ENCODE results near the gene ZFAND6.
"Not testable (repeated sequence)": the region's sequence is repeated elsewhere in the genome, so short reads cannot be mapped to it uniquely, and the experiment has no call there.

ZFAND6 gene

DNA sequence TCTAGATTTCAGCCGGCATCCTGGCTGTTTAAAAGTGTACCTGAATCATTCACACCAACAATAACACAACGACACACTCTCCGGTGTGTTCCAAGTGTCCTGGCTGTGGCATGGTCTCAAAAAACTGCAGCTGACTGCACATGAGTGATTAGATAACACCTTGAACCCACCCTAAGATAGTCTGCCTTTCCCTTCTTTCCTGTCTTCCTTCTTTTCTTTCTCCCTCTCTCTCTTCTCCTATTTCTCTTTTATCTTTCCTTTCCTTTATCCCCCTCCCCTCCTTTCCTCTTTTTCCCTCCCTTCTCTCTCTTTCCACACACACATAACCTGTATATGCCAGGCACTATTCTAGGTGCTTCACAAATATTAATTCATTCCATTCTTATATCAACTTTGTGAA, 92.1 kb downstream of the ZFAND6 start:
- DNase-seq = no peak

DNA sequence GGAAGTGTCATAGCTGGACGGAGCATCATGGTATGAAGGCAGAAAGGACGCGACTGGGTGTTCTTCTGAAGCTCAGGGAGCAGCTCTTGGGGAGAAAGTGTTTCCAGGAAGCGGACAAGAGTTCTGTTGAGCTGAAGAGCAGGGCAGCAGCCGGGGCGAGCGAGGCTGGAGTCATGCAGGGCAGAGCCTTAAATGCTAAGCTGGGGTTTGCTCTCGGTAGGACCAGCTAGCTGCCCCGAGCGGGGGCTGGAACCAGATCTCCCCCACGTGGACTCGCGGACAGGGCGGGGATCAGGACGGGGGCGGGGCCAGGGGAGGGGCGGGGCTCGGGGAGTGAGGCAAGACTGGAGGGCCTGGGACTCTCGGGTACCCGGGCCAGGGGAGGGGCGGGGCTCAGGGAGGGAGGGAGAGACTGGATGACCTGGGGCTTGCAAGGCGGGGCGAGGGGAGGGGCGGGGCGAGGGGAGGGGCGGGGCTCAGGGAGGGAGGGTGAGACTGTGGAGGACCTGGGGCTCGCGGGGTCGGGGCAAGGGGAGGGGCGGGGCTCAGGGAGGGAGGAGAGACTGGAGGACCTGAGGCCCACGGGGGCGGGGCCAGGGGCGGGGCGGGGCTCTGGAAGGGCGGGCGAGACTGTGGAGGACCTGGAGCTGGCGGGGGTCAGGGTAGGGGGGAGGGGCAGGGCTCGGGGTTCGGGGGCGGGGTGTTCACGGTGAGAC, 92.9 kb downstream of the ZFAND6 start:
- peak; percentile 33 to 92 (median 76) for DNase-seq

DNA sequence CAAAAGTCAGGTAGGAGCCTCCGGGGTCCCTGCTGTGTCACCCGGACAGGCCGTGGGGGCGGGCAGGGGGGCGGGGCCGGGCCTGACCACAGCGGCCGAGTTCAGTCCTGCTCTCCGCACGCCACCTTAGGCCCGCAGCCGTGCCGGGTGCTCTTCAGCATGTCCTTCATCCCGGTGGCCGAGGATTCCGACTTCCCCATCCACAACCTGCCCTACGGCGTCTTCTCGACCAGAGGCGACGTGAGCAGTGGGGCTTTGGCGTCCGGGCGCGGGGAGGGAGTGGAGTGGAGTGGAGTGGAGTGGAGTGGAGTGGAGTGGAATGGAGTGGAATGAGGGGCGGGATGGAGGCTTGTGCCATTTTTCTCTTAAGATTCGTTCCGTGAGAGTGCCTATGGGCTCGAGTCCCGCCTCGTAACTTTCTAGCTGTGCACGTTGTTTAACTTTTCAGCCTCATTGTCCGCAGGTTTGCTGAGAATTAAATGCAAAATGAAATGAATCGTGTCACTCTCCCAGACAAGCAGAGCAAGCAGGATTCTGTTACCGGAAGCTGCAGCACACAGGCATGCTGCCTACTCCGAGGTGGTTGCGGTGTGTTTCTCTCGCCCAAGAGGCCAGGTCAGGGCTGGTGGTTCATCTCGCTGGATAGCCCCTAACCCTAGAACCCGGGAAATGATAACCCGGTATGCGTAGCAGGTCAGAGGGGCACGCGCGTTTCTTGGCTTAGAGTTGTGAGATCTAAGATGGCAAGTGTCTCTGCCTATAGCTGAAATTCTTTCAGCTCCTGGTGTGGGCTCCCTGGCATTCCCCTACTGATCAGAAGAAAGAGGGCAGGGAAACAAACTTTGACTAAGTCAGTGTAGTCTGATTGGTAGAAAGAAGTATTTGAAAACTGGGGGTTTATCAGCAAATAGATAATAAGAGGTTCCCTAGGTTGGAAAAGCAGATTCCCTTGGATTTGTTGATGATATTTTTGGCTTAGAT, 93.7 kb downstream of the ZFAND6 start, which contains the start of gene FAH:
TSS of gene FAH (plus strand) at position 104 of the 981 bp plus-strand sequence. CDS start at position 160, 56 bp downstream.
- peak in 5 of 14 donors; percentile 23 to 84 (median 56) for DNase-seq

DNA sequence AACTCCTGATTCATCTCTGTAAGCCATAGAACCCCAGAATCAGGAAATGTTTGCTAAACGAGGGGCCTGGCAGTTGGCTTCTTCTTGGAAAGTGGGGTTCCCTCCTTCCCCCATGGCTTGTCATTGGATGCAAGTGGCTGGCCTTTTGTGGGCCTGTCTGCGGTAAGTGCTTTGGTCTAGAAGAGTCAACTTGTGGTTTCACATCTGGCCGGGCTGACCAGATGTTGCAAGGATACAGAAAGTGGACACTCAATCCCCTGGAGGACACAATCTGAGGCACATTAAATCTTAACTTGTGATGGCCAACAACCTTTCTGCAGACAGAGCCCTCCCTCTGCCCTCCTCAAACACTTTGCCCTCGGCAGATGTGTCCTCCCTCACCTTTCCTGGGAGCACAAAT, 94.4 kb downstream of the ZFAND6 start:
- no peak for DNase-seq

DNA sequence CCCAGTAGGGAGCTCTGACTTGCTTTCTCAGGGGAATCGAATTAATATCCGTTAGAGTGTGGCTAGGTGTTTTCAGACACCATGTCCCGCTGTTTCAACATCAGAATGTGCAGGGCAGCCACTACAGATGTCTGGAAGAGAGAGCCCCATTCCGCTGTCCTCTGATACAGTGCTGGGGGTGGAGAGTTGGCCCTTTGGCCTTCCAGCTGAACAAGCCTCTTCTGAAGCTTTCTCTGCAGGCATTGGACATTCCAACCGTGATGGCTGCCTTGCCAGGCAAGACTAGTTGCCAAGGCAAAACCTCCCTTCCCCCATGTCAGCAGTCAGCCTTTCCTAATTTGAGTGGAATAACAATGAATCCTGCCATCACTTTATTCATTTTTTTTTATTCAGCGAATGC, 94.9 kb downstream of the ZFAND6 start:
- DNase-seq = peak in 2 of 14 donors; percentile 15 to 26

DNA sequence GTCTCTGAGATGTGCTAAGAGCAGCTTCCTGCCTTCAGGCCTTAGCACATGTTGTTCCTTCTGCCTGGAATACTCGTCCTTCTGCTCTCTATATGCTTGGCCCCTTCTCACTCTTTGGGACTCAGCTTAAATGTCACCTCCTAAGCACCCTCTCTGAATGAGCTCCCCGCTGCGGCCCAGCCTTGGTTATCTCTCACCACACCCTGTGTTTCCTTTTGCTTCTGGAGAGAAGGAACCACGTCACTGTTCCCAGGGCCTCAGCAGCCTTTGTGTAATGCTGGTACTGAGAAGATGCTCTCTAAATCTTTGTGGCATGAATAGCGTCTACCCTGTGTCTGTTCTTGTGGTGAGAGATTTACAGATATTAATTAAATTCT, 95.5 kb downstream of the ZFAND6 start:
- DNase-seq = no peak

DNA sequence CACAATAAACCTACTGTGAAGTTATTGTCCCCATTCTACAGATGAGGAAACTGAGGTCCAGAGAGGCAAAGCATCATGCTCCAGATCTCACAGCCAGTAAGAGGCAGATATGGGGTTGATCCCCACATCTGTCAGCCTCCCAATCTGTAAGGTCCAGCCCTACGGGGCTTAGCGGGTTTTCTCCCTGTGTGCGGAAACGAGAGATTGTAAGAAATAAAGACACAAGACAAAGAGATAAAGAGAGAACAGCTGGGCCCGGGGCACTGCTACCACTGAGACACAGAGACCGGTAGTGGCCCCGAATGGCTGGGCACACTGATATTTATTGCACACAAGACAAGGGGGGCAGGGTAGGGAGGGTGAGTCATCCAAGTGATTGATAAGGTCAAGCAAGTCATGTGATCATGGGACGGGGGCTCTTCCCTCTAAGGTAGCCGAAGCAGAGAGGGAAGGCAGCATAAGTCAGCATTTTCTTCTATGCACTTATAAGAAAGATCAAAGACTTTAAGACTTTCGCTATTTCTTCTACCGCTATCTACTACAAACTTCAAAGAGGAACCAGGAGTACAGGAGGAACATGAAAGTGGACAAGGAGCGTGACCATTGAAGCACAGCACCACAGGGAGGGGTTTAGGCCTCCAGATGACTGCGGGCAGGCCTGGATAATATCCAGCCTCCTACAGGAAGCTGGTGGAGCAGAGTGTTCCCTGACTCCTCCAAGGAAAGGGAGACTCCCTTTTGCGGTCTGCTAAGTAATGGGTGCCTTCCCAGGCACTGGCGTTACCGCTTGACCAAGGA, 96.1 kb downstream of the ZFAND6 start:
- DNase-seq = not testable (repeated sequence)

DNA sequence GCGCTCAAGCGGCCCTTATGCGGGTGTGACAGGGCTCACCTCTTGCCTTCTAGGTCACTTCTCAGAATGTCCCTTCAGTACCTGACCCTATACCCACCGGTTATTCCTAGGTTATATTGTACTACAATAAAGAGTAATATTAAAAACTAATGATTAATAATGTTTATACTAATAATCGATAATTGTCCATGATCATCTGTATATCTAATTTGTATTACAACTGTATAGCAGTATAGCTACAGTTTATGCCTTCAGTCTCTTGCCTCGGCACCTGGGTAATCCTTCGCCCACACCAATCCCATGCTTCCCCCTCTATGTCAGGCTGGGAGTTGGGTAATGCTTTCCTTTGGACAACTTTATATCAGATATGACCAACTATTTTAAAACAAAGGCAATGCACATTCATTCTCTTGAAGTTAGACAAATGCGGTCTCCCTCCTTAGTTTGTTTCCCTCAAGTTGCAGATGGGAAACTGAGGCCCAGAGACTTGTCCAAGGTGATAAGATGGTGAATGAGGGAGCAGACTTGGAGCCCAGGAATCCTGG, 96.8 kb downstream of the ZFAND6 start:
- DNase-seq = no peak

DNA sequence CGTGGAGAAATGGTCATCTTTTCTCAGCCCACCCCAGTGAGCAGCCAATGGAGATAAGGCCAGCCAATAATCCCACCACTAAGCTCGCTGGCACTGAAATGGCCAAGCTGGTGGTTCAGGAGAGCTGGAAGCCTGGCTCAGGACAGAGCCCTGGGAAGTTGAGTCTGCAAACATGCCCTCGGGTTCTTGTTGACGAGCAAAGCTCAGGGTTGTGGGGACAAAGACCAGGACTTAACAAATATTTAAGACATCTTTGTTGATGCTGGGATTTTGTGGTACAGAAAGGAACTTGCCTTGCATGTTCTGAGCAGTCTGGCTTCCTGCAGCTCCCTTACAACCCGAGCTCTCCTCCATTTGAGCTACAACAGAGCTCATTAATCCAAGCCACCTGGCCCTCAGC, 97.7 kb downstream of the ZFAND6 start:
- no peak for DNase-seq

DNA sequence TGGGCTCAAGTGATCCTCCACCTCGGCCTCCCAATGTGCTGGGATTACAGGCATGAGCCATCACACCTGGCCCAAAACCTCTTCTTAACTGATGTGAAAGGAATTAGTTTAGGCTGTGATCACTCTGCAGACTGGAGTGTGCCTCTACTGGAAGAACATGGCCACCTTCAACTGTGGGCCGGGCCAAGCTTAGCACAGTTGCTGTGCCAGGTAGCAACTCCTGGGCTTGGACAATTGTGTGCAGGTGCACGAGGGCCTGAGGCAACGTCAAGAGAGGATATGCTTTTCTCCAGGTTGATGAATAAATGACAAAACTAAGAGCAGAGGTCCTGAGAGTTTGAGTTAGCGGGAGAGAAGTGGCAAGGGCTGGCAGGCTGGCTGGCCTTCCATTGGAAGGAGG, 99.8 kb downstream of the ZFAND6 start:
- no peak for DNase-seq

DNA sequence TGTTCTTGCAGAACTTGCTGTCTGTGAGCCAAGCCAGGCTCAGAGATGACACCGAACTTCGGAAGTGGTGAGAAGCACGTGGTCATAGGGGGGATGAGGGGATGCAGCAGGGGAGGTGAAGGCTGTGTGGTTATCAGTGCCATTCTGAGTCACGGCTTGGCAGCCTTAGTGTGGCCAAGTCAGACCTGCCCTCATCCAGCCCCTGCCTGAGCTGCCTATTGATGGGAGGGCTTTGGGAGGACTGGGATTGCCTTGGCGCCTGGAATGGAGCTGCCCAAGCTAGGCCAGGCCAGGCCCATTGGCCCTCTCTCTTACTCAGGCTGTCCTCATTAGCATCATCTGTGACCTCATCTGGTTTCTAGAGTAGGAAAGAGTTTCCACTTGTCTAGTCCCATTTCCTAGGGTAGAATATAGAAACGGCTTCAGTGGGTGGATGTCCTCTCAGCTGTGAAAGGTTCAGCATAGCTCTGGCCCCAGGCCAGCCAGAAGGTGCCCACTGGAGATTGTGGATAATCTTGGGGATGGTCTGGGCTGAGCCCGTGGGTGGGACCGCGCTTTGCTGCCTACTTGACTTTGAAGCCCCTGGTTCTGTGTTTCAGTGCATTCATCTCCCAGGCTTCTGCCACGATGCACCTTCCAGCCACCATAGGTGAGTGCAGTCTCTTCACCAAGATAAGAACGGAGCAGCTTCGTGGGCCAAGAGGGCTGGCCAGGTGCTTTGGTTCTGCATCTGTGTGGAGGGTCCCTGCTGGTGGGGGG, 100.5 kb downstream of the ZFAND6 start:
- DNase-seq = no peak

DNA sequence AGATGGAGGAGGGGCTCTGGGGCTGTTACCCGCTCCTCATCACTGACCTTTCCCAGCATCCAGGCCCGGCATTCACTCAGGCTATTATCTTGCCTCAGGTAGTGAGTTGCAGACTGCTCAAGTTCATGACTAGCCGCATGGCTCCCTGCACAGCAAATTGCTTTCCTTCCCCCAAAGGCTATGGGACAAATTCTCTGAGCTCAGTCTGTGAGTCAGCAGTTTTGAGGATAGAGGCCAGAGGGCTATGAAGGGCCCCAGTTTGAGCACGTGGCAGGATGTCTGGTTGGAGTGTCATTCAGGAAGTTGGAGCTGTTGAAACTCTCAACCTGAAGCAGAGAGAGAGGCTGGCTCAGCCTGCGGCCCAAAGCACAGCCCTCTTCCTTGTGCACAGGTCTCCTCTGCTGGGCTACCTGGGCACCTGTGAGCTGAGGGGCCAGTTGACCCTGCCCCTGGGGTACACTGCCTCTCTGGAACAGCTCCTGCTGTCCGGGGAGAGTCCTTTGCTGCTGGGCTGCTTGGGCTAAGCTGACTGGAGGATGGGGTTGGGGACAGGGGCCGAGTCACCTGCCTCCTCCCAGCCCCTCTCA, 101.2 kb downstream of the ZFAND6 start:
- DNase-seq = peak in 8 of 14 donors; percentile 14 to 65 (median 28)

DNA sequence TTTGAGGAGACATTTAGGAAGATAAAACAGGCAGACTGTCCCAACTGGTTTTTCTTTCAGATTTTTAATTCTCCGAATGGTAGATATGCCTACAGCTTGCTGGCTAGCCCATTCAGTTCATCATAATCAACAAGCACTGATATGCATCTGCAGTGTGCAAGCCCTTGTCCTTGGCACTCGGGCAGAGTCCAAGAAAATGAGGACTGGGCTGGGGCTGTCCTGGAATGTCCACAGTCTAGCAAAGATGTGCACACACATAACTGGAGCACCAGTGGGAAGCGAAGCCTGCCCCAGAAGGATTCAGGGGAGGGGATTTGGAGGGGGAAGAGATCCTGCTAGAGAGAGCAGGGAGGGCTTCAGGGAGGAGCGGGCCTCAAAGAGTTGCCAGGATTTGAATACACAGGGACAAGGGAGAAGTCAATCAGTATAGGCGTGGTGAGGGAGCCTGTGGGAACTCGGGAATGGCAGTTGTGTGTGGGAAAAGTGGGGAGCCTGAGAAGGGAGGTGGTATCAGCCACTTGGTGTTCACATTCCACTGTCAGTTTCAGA, 102.1 kb downstream of the ZFAND6 start:
- no peak for DNase-seq

DNA sequence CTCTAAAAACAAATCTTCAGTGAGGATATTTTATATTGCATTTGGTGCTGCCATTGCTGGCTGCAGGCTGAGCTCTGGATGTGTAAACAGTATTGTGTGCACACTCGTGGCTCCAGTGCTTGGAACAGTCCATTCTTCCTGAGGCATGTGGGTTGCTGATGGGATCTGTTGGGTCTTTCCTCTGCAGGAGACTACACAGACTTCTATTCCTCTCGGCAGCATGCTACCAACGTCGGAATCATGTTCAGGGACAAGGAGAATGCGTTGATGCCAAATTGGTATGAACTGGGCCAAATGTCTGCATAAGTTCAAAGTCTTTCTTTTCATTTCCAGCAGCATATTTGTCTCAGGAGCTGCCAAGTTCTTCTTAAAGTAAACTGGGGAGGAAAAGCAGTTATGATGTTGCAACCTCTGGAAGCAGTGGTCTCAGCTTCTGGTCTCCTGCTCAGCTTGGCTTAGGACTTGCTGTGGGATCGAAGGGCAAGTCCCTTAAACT, 102.6 kb downstream of the ZFAND6 start:
- DNase-seq = no peak

DNA sequence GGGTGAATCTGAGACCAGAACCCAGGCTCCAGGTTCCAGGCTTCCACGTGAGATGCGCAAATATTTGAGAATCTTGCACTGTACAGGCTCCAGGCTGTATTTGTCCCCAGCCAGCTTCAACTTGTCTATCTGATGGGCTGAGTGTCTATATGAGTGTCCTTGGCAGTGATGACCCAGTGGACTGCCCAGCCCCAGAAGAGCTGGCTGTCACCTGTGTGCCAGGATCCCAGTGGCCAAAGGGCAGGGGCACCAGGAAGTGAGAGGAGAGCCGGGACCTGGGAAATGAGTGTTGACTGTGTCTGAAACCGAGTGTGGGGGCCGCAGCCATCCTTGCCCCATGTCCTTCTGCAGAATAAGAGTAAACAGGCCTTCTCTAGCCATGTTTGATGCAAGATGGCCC, 103.7 kb downstream of the ZFAND6 start:
- DNase-seq = no peak

DNA sequence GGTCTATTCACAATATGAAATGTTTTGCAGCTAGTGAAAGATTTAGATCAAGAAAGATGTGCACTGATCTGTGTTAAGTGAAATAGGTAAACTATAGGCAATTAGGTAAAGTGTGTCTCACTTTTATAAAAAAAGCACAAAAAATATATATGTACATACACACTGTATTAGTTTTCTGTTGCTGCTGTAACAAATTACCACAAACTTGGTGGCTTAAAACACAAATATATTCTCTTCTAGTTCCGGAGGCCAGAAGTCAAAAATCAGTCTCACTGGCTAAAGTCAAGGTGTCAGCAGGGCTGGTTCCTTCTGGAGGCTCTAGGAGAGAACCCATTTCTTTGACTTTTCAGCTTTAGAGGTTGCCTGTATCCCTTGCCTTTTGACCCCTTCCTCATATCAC, 104.4 kb downstream of the ZFAND6 start:
- no peak for DNase-seq

DNA sequence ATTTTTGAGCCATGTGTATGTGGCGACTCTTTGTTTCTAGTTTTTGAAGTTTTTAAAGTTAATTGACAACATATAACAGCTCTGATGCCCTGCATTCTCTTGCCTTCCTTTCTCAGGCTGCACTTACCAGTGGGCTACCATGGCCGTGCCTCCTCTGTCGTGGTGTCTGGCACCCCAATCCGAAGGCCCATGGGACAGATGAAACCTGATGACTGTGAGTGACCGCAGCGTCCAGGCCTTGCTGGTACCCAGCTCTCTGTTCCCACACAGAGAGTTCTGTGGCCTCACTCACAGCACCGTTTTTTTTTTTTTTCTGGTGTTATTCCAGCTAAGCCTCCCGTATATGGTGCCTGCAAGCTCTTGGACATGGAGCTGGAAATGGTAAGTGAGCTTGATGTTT, 108.5 kb downstream of the ZFAND6 start:
- DNase-seq = no peak

DNA sequence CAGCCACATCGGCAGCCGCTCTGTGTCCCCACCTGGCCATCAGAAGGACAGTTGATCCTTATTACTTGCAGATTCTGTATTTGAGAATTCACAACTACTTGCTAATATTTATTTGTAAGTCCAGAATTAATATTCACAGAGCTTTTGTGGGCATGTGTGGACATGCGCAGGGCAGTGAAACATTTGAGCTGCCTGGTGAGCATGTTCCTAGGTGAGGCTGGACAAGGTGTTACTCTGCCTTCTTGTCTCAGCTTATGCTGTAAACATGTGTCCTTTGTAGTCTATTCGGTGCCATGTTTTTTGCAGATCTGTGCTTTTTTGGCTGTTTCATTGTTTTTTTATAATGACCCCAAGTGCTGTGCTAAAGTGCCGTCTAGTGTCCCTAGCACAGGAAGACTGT, 108.9 kb downstream of the ZFAND6 start:
- DNase-seq = no peak

DNA sequence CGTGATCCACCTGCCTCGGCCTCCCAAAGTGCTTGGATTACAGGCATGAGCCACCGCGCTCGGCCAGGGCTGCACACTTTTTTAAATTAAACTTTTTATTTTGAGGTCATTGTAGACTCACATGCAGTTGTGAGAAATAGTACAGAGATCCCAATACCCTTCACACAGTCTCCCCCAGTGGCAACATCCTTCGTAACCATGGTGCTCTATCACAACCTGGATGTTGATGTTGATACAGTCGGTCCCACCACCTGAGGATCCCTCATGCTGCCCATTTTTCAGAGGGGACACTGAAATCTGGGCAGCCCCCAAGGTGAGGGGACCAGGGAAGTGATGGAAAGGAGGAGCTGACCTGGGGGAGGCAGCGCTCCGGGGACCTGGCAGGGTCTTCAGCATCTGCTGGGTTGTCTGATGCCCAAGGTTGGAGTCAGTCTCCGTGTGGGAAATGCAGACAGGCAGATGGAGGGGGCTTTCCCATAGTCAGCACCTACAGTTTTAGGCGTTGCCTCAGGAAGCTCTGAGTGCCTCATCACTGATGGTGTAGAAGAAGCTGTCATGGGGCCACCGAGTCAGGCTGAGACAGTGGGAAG, 110.4 kb downstream of the ZFAND6 start:
- no peak for DNase-seq

DNA sequence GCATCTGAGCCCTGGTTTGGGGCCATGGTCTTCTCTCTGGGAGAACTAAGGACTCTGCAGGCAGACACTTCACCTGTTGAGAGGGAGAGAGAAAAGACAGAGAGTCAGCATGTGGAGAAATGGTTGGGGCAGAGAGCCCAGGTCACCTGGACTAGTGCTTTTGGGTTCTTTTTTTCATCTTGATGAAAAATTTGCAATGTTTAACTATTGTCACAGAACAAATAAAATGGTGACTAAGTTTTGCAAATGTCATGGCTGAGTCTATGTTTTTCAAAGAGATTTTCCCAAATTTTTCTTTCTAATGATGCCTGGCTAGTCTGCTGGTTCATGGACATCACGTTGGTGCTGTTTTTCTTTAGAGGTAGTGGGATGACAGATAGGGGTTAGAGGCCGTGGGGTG, 111.1 kb downstream of the ZFAND6 start:
- no peak for DNase-seq
